GM23338 (cell line): ENCODE measurements around the gene ZAP70. TPM values are rescaled to one million over a fixed set of nuclear protein-coding genes. Genes with fewer than 3 reads are reported as not detected.

Source experiments
- ATAC-seq: fragments of 200-7000 bp; cut with Tn5 transposase; 3 replicates; pipeline ENCODE4 v1.9.1; 2020
- DNase-seq: peaks from one replicate; pipeline ENCODE4 v3.0.0-alpha.2; 2015; ENCODE audit warnings: low spot score
- H2AFZ ChIP-seq: fragments of 200-600 bp; sonication (generic); 2 replicates; pipeline ENCODE4 v1.8.0; 2016; ENCODE audit warnings: antibody characterized with exemption, mild to moderate bottlenecking, moderate library complexity
- H3F3A ChIP-seq: fragments of 200-600 bp; sonication (generic); replicated peaks from 2 replicates; pipeline ENCODE4 v1.8.0; 2017; ENCODE audit warnings: antibody characterized with exemption, mixed run types, low read depth
- H3K27ac ChIP-seq: fragments of 200-600 bp; sonication (generic); 2 replicates; pipeline ENCODE4 v1.6.1; 2016; ENCODE audit warnings: low read depth
- H3K27me3 ChIP-seq: fragments of 200-600 bp; sonication (generic); 2 replicates; pipeline ENCODE4 v1.8.0; 2016; ENCODE audit warnings: mild to moderate bottlenecking, mixed run types, moderate library complexity; ENCODE audit not compliant: insufficient read depth
- H3K36me3 ChIP-seq: fragments of 200-600 bp; sonication (generic); 2 replicates; pipeline ENCODE4 v1.8.0; 2016; ENCODE audit warnings: mild to moderate bottlenecking; ENCODE audit not compliant: insufficient read depth
- H3K4me1 ChIP-seq: fragments of 200-600 bp; sonication (generic); 2 replicates; pipeline ENCODE4 v1.8.0; 2016; ENCODE audit warnings: mild to moderate bottlenecking, moderate library complexity; ENCODE audit not compliant: insufficient read depth
- H3K4me2 ChIP-seq: fragments of 200-600 bp; sonication (generic); 2 replicates; pipeline ENCODE4 v1.7.1; 2017; ENCODE audit warnings: mixed run types
- H3K4me3 ChIP-seq: fragments of 200-600 bp; sonication (generic); 2 replicates; pipeline ENCODE4 v1.6.1; 2016; ENCODE audit warnings: mixed run types
- H3K79me2 ChIP-seq: fragments of 200-600 bp; sonication (generic); replicated peaks from 2 replicates; pipeline ENCODE4 v1.8.0; 2017; ENCODE audit warnings: mild to moderate bottlenecking; ENCODE audit not compliant: insufficient read depth
- H3K9me2 ChIP-seq: fragments of 200-600 bp; sonication (generic); 2 replicates; pipeline ENCODE4 v1.8.0; 2017; ENCODE audit not compliant: insufficient read depth
- H4K20me1 ChIP-seq: fragments of 200-600 bp; sonication (generic); replicated peaks from 2 replicates; pipeline ENCODE4 v1.8.0; 2017; ENCODE audit warnings: mild to moderate bottlenecking; ENCODE audit not compliant: insufficient read depth
- H3K27ac Mint-ChIP-seq: 2 replicates; pipeline ENCODE4 v1.8.0; 2020; ENCODE audit warnings: inconsistent platforms, mild to moderate bottlenecking, moderate library complexity, mixed read lengths
- H3K27me3 Mint-ChIP-seq: 3 replicates; pipeline ENCODE4 v1.8.0; 2022; ENCODE audit warnings: low read depth, mild to moderate bottlenecking, moderate library complexity, mixed read lengths, inconsistent platforms; ENCODE audit not compliant: insufficient read depth, poor library complexity
- H3K36me3 Mint-ChIP-seq: 3 replicates; pipeline ENCODE4 v1.8.0; 2021; ENCODE audit warnings: low read depth, mild to moderate bottlenecking, inconsistent platforms, moderate library complexity, mixed read lengths
- H3K4me1 Mint-ChIP-seq: 3 replicates; pipeline ENCODE4 v1.8.0; 2020; ENCODE audit warnings: mild to moderate bottlenecking, inconsistent platforms, mixed read lengths
- H3K4me3 Mint-ChIP-seq: 3 replicates; pipeline ENCODE4 v1.8.0; 2021; ENCODE audit warnings: moderate library complexity, mild to moderate bottlenecking, inconsistent platforms, mixed read lengths
- H3K9me3 Mint-ChIP-seq: 3 replicates; pipeline ENCODE4 v1.8.0; 2020; ENCODE audit warnings: moderate library complexity, mild to moderate bottlenecking, inconsistent platforms, mixed read lengths
- CREB1 ChIP-seq: fragments of 250-450 bp; sonication (Bioruptor Pico); IDR thresholded peaks from 2 replicates; pipeline ENCODE4 v1.5.0; 2020; ENCODE audit warnings: low read depth, mild to moderate bottlenecking, moderate library complexity
- EZH2 ChIP-seq: fragments of 200-600 bp; sonication (generic); IDR thresholded peaks from one replicate; pipeline ENCODE4 v1.8.0; 2017; ENCODE audit warnings: antibody characterized with exemption, mild to moderate bottlenecking, low read depth; ENCODE audit not compliant: unreplicated experiment
- EZH2phosphoT487 ChIP-seq: fragments of 200-600 bp; sonication (generic); IDR thresholded peaks from one replicate; pipeline ENCODE4 v1.8.1; 2018; ENCODE audit warnings: antibody characterized with exemption; ENCODE audit not compliant: unreplicated experiment
- JUNB ChIP-seq: IDR thresholded peaks from one replicate; pipeline ENCODE4 v1.6.1; 2016; ENCODE audit warnings: antibody characterized with exemption; ENCODE audit not compliant: unreplicated experiment
- POLR2AphosphoS5 ChIP-seq: IDR thresholded peaks from 2 replicates; pipeline ENCODE4 v1.6.1; 2016; ENCODE audit warnings: antibody characterized with exemption, low read depth
- polyA plus RNA-seq: library from polyadenylated mRNA; unstranded; fragments of >200 nt; fragmentation: Nextera tagmentation; extraction: Ambion mirVana; gene quantifications from 2 replicates; pipeline ENCODE4 v1.2.1, GENCODE V29; 2016
- total RNA-seq: library from RNA; depleted of rRNA; stranded (reverse); fragments of >200 nt; shearing (Covaris generic); gene quantifications from 2 replicates; pipeline ENCODE4 v1.2.3, GENCODE V29; 2014
- TF ChIP-seq, protein P1 (sequence below): fragments of 250-450 bp; sonication (Bioruptor Pico); IDR thresholded peaks from 2 replicates; pipeline ENCODE4 v1.5.0; 2020; ENCODE audit warnings: mild to moderate bottlenecking, moderate library complexity
- TF ChIP-seq, protein P2 (sequence below): IDR thresholded peaks from 2 replicates; pipeline ENCODE4 v1.6.1; 2016; ENCODE audit warnings: antibody characterized with exemption

Gene ZAP70
- total and polyA plus RNA-seq, 2 experiments from 2014 or later: 0.42 TPM; not detected in 1

DNA sequence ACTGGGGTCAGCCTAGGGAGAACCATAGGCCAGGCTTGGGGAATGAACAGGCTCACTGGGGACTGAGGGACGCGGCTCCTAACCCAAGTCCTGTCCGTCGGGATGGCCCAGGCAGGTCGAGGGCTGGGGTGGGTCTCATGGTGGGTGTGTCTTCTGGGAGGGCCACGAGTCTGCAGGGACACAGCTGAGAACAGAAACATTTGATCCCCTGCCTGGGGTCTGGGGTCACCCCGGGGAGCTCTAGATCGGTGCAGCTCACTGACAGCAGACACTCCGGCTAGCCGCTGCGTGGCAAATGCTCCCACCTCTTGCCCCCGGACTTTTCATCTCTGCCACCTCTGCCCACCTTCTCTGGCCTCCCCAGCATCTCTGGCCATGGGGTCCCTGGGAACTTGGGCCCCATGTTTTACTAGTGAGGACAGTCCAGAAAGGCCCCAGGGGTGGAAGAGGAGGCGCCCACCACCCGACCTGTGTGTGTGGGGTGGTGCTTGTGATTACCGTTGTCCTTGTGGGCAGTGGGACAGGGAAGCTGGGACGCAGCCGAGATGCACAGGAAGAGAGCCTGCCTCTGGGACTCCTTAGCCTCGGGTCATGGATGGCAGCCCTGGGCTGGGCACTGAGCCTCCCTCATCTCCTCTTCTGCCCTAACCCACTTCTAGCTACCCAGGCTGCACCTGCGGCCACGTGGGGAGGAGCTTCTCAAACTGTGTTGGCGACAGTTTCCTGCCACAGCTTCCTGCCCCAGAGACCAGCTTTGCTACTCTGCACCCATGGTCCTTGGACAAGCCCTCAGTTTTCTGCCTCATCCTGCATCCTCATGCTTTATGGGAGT, 4.9 kb downstream of the ZAP70 start:
- Histone ChIP-seq H3K79me2 (no peaks in the 10 kb centered on the region), H2AFZ (no peak overlapping the region), H3K9me2 (no peaks in the 10 kb centered on the region), H3K4me2 (no peak overlapping the region), H4K20me1 (no peaks in the 10 kb centered on the region), H3K27me3 (no peaks in the 10 kb centered on the region), H3K36me3 (no peaks in the 10 kb centered on the region), H3F3A (no peaks in the 10 kb centered on the region), H3K4me3 (no peak overlapping the region), H3K4me1 (peaks cover 17% of the 10 kb centered on the region), H3K27ac (no peak overlapping the region)
- TF ChIP-seq EZH2: no peak
- Mint-ChIP-seq H3K4me1 (peaks cover 23% of the 10 kb centered on the region), H3K9me3 (no peaks in the 10 kb centered on the region), H3K27ac (no peak overlapping the region), H3K36me3 (no peaks in the 10 kb centered on the region; the same call in 2 of the 3 replicates), H3K4me3 (no peak overlapping the region), H3K27me3 (peaks cover 5% of the 10 kb centered on the region)
- ATAC-seq: no peak
- no peak for DNase-seq

DNA sequence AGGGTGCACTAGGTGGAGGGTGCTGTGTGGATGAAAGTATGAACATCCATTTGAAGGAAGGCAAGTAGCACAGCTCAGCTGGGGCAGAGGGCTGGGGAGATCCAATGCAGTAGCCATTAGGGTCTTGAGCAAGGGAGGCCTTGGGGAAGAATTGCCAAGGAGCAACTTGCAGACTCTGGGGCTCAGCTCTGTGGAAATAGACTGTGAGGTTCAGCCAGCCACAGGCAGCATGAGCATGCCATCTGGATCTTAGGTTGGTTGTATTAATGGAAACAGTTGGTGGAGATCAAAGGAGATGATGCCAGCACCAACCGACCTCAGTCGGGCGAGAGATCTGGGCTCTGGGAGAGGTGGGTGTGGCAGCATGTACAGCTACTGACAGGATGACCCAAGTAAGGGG, 5.6 kb downstream of the ZAP70 start:
- Histone ChIP-seq H3K79me2 (no peaks in the 10 kb centered on the region), H3K4me2 (no peak overlapping the region), H3K36me3 (no peaks in the 10 kb centered on the region), H3F3A (no peaks in the 10 kb centered on the region), H3K4me1 (peaks cover 17% of the 10 kb centered on the region), H2AFZ (no peak overlapping the region), H3K9me2 (no peaks in the 10 kb centered on the region), H3K27ac (no peak overlapping the region), H4K20me1 (no peaks in the 10 kb centered on the region), H3K4me3 (no peak overlapping the region), H3K27me3 (no peaks in the 10 kb centered on the region)
- no peak overlapping the region for H3K27ac Mint-ChIP-seq
- no peak for DNase-seq
- no peaks in the 10 kb centered on the region; the same call in 2 of the 3 replicates for H3K36me3 Mint-ChIP-seq
- peaks cover 22% of the 10 kb centered on the region for H3K4me1 Mint-ChIP-seq
- H3K4me3 Mint-ChIP-seq: no peak overlapping the region
- H3K27me3 Mint-ChIP-seq: peaks cover 5% of the 10 kb centered on the region
- TF ChIP-seq POLR2AphosphoS5 (no peak), JUNB (no peak), EZH2phosphoT487 (no peak), CREB1 (CRISPR knock-in tag) (no peak), EZH2 (no peak)
- TF ChIP-seq, protein P1, sequence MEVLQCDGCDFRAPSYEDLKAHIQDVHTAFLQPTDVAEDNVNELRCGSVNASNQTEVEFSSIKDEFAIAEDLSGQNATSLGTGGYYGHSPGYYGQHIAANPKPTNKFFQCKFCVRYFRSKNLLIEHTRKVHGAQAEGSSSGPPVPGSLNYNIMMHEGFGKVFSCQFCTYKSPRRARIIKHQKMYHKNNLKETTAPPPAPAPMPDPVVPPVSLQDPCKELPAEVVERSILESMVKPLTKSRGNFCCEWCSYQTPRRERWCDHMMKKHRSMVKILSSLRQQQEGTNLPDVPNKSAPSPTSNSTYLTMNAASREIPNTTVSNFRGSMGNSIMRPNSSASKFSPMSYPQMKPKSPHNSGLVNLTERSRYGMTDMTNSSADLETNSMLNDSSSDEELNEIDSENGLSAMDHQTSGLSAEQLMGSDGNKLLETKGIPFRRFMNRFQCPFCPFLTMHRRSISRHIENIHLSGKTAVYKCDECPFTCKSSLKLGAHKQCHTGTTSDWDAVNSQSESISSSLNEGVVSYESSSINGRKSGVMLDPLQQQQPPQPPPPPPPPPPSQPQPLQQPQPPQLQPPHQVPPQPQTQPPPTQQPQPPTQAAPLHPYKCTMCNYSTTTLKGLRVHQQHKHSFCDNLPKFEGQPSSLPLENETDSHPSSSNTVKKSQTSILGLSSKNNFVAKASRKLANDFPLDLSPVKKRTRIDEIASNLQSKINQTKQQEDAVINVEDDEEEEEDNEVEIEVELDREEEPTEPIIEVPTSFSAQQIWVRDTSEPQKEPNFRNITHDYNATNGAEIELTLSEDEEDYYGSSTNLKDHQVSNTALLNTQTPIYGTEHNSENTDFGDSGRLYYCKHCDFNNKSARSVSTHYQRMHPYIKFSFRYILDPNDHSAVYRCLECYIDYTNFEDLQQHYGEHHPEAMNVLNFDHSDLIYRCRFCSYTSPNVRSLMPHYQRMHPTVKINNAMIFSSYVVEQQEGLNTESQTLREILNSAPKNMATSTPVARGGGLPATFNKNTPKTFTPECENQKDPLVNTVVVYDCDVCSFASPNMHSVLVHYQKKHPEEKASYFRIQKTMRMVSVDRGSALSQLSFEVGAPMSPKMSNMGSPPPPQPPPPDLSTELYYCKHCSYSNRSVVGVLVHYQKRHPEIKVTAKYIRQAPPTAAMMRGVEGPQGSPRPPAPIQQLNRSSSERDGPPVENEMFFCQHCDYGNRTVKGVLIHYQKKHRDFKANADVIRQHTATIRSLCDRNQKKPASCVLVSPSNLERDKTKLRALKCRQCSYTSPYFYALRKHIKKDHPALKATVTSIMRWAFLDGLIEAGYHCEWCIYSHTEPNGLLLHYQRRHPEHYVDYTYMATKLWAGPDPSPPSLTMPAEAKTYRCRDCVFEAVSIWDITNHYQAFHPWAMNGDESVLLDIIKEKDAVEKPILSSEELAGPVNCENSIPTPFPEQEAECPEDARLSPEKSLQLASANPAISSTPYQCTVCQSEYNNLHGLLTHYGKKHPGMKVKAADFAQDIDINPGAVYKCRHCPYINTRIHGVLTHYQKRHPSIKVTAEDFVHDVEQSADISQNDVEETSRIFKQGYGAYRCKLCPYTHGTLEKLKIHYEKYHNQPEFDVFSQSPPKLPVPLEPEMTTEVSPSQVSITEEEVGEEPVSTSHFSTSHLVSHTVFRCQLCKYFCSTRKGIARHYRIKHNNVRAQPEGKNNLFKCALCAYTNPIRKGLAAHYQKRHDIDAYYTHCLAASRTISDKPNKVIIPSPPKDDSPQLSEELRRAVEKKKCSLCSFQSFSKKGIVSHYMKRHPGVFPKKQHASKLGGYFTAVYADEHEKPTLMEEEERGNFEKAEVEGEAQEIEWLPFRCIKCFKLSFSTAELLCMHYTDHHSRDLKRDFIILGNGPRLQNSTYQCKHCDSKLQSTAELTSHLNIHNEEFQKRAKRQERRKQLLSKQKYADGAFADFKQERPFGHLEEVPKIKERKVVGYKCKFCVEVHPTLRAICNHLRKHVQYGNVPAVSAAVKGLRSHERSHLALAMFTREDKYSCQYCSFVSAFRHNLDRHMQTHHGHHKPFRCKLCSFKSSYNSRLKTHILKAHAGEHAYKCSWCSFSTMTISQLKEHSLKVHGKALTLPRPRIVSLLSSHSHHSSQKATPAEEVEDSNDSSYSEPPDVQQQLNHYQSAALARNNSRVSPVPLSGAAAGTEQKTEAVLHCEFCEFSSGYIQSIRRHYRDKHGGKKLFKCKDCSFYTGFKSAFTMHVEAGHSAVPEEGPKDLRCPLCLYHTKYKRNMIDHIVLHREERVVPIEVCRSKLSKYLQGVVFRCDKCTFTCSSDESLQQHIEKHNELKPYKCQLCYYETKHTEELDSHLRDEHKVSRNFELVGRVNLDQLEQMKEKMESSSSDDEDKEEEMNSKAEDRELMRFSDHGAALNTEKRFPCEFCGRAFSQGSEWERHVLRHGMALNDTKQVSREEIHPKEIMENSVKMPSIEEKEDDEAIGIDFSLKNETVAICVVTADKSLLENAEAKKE: no peak
- TF ChIP-seq, protein P2, sequence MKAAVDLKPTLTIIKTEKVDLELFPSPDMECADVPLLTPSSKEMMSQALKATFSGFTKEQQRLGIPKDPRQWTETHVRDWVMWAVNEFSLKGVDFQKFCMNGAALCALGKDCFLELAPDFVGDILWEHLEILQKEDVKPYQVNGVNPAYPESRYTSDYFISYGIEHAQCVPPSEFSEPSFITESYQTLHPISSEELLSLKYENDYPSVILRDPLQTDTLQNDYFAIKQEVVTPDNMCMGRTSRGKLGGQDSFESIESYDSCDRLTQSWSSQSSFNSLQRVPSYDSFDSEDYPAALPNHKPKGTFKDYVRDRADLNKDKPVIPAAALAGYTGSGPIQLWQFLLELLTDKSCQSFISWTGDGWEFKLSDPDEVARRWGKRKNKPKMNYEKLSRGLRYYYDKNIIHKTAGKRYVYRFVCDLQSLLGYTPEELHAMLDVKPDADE: no peak
- no peaks in the 10 kb centered on the region for H3K9me3 Mint-ChIP-seq
- ATAC-seq: no peak
